ENCODE data around the gene TBX3.

TBX3 gene

GRCh38 chr12:114638790-114639435, 45.1 kb downstream of the TBX3 start:
- no peak for TF ChIP-seq CTCF (IDR thresholded peaks at IDR 0.05; ENCODE audit: borderline replicate concordance, insufficient read depth, low read depth, low read length)
- no peak overlapping the region for H3K4me3 ChIP-seq (ENCODE audit: low read depth, low read length)

GRCh38 chr12:114636723-114637480, 47.1 kb downstream of the TBX3 start:
- TF ChIP-seq CTCF (IDR thresholded peaks at IDR 0.05; ENCODE audit: borderline replicate concordance, insufficient read depth, low read depth, low read length) = no peak
- H3K4me3 ChIP-seq (ENCODE audit: low read depth, low read length) = no peak overlapping the region

- TF ChIP-seq CTCF (IDR thresholded peaks at IDR 0.05; ENCODE audit: borderline replicate concordance, insufficient read depth, low read depth, low read length) = no peak
- no peak overlapping the region for H3K4me3 ChIP-seq (ENCODE audit: low read depth, low read length)
Observed at GRCh38 chr12:114631242-114631641, 52.7 kb downstream of the TBX3 start.

GRCh38 chr12:114628199-114628598, 55.8 kb downstream of the TBX3 start:
- TF ChIP-seq CTCF (IDR thresholded peaks at IDR 0.05; ENCODE audit: borderline replicate concordance, insufficient read depth, low read depth, low read length) = no peak
- H3K4me3 ChIP-seq (ENCODE audit: low read depth, low read length) = no peak overlapping the region

- no peak overlapping the region for H3K4me3 ChIP-seq (ENCODE audit: low read depth, low read length)
- no peak for TF ChIP-seq CTCF (IDR thresholded peaks at IDR 0.05; ENCODE audit: borderline replicate concordance, insufficient read depth, low read depth, low read length)
Observed at GRCh38 chr12:114627393-114627792, 56.6 kb downstream of the TBX3 start.

- no peak overlapping the region for H3K4me3 ChIP-seq (ENCODE audit: low read depth, low read length)
- peak; percentile 72 for TF ChIP-seq CTCF (IDR thresholded peaks at IDR 0.05; ENCODE audit: borderline replicate concordance, insufficient read depth, low read depth, low read length)
Observed at GRCh38 chr12:114625294-114625851, 58.6 kb downstream of the TBX3 start.
